Keratinocyte (primary cell): ENCODE results near the gene SMTNL2. TPM values are rescaled to one million over a fixed set of nuclear protein-coding genes. Genes with fewer than 3 reads are reported as not detected.
A peak's percentile ranks its signal among the peaks of the same experiment; 100 is the strongest.

Experiments used
- DNase-seq: peaks from one replicate; pipeline ENCODE4 v3.0.0-alpha.2; 2011; ENCODE audit warnings: low read depth, missing footprints, low spot score
- FAIRE-seq: peaks from 2 replicates; lab custom pipeline; 2011; peaks lifted over from hg19 to GRCh38; lab: Jason Lieb, UNC
- H2AFZ ChIP-seq: 2 replicates; pipeline ENCODE4 v1.6.0; 2012; ENCODE audit warnings: low read length, control low read depth, inconsistent platforms; ENCODE audit not compliant: control insufficient read depth
- H3K27ac ChIP-seq: 2 replicates; pipeline ENCODE4 v1.5.1; 2011; ENCODE audit warnings: low read length; ENCODE audit not compliant: control insufficient read depth, insufficient read depth
- H3K27me3 ChIP-seq: 3 replicates; pipeline ENCODE4 v1.6.0; 2011; ENCODE audit warnings: low read length; ENCODE audit not compliant: control insufficient read depth, insufficient read depth; ENCODE audit errors: extremely low read depth
- H3K36me3 ChIP-seq, 2 experiments: 2 replicates in 1 of 2; 3 replicates in 1 of 2; pipeline ENCODE4 v1.5.1; 2011; ENCODE audit warnings: low read length in 2 of 2, mild to moderate bottlenecking in 1 of 2; ENCODE audit not compliant: control insufficient read depth in 2 of 2, insufficient read depth in 2 of 2; ENCODE audit errors: extremely low read depth in 1 of 2
- H3K4me1 ChIP-seq: 3 replicates; pipeline ENCODE4 v1.5.1; 2011; ENCODE audit warnings: low read length; ENCODE audit not compliant: control insufficient read depth, insufficient read depth; ENCODE audit errors: extremely low read depth
- H3K4me2 ChIP-seq: 3 replicates; pipeline ENCODE4 v1.6.0; 2011; ENCODE audit warnings: low read depth, low read length; ENCODE audit not compliant: control insufficient read depth, insufficient read depth; ENCODE audit errors: extremely low read depth
- H3K4me3 ChIP-seq, 3 experiments: fragments of 200-600 bp in 1 of 3; sonication (generic) in 1 of 3; 2 replicates in 2 of 3; 3 replicates in 1 of 3; pipeline ENCODE4 v1.5.1; 2011 to 2016; ENCODE audit warnings: low read length in 3 of 3, mild to moderate bottlenecking in 3 of 3, control low read depth in 2 of 3, inconsistent platforms in 1 of 3, low read depth in 1 of 3, mixed read lengths in 1 of 3, mixed run types in 1 of 3, moderate library complexity in 1 of 3; ENCODE audit not compliant: control insufficient read depth in 2 of 3, insufficient read depth in 2 of 3; ENCODE audit errors: extremely low read depth in 1 of 3
- H3K79me2 ChIP-seq: 2 replicates; pipeline ENCODE4 v1.6.0; 2012; ENCODE audit warnings: low read length; ENCODE audit not compliant: control insufficient read depth, insufficient read depth
- H3K9ac ChIP-seq: 3 replicates; pipeline ENCODE4 v1.6.0; 2011; ENCODE audit warnings: low read length; ENCODE audit not compliant: control insufficient read depth, insufficient read depth; ENCODE audit errors: extremely low read depth
- H3K9me1 ChIP-seq: 3 replicates; pipeline ENCODE4 v1.6.0; 2011; ENCODE audit warnings: low read length; ENCODE audit not compliant: control insufficient read depth, insufficient read depth; ENCODE audit errors: extremely low read depth
- H3K9me3 ChIP-seq: 2 replicates; pipeline ENCODE4 v1.5.1; 2012; ENCODE audit warnings: low read depth, low read length; ENCODE audit not compliant: control insufficient read depth
- H4K20me1 ChIP-seq: 3 replicates; pipeline ENCODE4 v1.6.0; 2011; ENCODE audit warnings: low read length; ENCODE audit not compliant: control insufficient read depth, insufficient read depth; ENCODE audit errors: extremely low read depth
- EZH2 ChIP-seq: IDR thresholded peaks from one replicate; pipeline ENCODE4 v1.6.1; 2012; ENCODE audit warnings: inconsistent platforms, mild to moderate bottlenecking, low read length, moderate library complexity
- dilution Hi-C: fragments of 300-500 bp; cut with MboI; formaldehyde crosslinking; loops from one replicate; pipeline ENCODE4 v1.7.0; 2020; ENCODE audit warnings: low sequenced_read_pairs; ENCODE audit not compliant: extremely low pct_ligation_motif_present
- polyA plus RNA-seq, 5 experiments: library from polyadenylated mRNA; depleted of rRNA in 3 of 5; stranded (reverse) in 3 of 5; stranded (forward) in 1 of 5; unstranded in 1 of 5; fragments of >200 nt; gene quantifications; 1 replicate in 1 of 5; 2 replicates in 3 of 5; 3 replicates in 1 of 5; pipeline versions ENCODE4 v1.2.1 to v1.2.3, GENCODE V29; 2011 to 2012; ENCODE audit warnings: missing spikeins in 2 of 5, low read depth in 1 of 5, low replicate concordance in 1 of 5
- TF ChIP-seq, protein P1 (sequence below), 3 experiments: IDR thresholded peaks in 1 of 3; conservative IDR thresholded peaks in 1 of 3; optimal IDR thresholded peaks in 1 of 3; 2 replicates in 2 of 3; 3 replicates in 1 of 3; pipeline versions ENCODE3 to v1.5.1; 2011; ENCODE audit warnings: low read length in 3 of 3, mild to moderate bottlenecking in 3 of 3, moderate library complexity in 2 of 3, control low read depth in 1 of 3, inconsistent platforms in 1 of 3; ENCODE audit not compliant: insufficient read depth in 2 of 3; ENCODE audit errors: extremely low read depth in 1 of 3

Gene SMTNL2
- polyA plus RNA-seq, 1 donor (not counting 4 experiments of a cell fraction or from before 2014, with no cell fraction given): not detected

DNA sequence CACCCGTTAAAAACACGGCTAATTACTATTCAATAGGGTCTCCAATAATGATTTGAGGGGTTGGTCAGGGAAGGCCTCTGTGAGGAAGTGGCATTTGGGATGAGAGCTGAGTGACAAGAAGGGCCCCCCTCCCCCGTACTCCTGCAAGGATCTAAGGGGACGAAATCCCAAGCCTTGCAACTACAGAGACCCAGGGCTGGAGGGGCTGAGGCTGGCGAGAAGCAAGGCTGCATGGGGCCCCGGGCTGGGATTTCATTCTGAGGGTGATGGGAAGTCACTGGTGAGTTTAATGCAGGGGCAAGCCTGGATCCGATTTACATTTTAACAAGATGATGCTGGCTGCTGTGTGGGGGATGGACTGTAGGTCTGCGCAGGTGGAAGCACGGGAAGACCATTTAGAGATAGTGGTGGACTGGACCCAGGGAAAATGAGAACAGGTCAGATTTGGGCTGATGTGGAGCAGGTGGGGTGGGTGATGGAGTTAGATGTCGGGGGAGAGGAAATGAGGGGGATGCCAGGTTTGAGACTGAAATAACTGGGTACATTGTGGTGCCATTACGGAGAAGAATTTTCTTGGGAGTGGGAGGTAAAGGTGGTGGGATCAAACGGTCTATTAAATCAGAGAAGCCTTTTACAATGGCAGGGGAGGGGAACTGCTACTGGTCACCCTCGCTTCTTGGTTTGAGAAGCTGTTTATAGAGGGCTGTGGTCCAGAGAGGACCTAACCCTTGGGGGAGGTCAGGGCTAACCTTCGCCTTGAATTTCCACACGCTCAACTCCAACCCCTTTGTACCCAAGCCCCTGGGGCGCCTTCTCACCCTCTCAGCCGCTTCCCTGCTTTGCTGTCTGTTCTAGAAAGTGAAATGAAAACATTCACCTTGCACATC, 28.2 kb upstream of the SMTNL2 start:
- Histone ChIP-seq H3K9ac (peak overlapping the region; percentile 90), H2AFZ (peak overlapping the region; percentile 72), H3K27me3 (no peaks in the 10 kb centered on the region), H3K9me3 (no peaks in the 10 kb centered on the region), H3K4me2 (peak overlapping the region; percentile 73), H3K4me1 (peaks cover 18% of the 10 kb centered on the region), H4K20me1 (no peaks in the 10 kb centered on the region), H3K36me3 (peaks cover 14 to 25% of the 10 kb centered on the region in 2 experiments), H3K9me1 (no peaks in the 10 kb centered on the region), H3K27ac (no peak overlapping the region), H3K4me3 (peak overlapping the region; percentile 90 to 96 (median 94)), H3K79me2 (peaks cover 30% of the 10 kb centered on the region)
- TF ChIP-seq, protein P1, sequence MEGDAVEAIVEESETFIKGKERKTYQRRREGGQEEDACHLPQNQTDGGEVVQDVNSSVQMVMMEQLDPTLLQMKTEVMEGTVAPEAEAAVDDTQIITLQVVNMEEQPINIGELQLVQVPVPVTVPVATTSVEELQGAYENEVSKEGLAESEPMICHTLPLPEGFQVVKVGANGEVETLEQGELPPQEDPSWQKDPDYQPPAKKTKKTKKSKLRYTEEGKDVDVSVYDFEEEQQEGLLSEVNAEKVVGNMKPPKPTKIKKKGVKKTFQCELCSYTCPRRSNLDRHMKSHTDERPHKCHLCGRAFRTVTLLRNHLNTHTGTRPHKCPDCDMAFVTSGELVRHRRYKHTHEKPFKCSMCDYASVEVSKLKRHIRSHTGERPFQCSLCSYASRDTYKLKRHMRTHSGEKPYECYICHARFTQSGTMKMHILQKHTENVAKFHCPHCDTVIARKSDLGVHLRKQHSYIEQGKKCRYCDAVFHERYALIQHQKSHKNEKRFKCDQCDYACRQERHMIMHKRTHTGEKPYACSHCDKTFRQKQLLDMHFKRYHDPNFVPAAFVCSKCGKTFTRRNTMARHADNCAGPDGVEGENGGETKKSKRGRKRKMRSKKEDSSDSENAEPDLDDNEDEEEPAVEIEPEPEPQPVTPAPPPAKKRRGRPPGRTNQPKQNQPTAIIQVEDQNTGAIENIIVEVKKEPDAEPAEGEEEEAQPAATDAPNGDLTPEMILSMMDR (optimal IDR thresholded peaks at IDR 0.05 in 1 of 3, IDR thresholded peaks at IDR 0.05 in 1 of 3, conservative IDR thresholded peaks at IDR 0.05 in 1 of 3; ENCODE audit: extremely low read depth in 1 of 3, insufficient read depth in 2 of 3, low read length in 3 of 3): no peak
- no peak for TF ChIP-seq EZH2
- DNase-seq (no peak), FAIRE-seq (no peak)
- dilution Hi-C loops: no loop called here

DNA sequence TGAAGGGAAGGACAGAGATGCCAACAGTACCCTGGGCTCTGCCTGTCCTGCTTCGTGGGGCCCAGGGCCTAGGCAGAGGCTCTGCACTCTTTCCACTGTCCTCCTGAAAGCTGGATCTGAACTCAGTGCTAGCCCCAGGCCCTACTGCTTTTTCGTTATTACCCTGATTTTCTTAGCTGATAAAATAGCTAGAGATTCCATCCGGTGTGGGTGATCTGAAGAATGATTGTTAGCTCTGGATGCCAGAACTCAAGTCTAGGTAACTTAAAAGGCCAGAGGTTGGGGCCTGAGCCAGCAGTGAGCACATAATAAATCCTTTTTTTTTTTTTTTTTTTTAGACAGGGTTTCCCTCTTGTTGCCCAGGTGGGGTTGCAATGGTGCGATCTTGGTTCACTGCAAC, 27.3 kb upstream of the SMTNL2 start:
- H3K4me1 ChIP-seq: peaks cover 18% of the 10 kb centered on the region

More for the DNA sequence above, 27.3 kb upstream of the SMTNL2 start:
- no peak overlapping the region for H3K9ac ChIP-seq
- H3K9me3 ChIP-seq: no peaks in the 10 kb centered on the region
- TF ChIP-seq EZH2: no peak
- TF ChIP-seq, protein P1 (optimal IDR thresholded peaks at IDR 0.05 in 1 of 3, IDR thresholded peaks at IDR 0.05 in 1 of 3, conservative IDR thresholded peaks at IDR 0.05 in 1 of 3; ENCODE audit: extremely low read depth in 1 of 3, insufficient read depth in 2 of 3, low read length in 3 of 3): no peak
- dilution Hi-C loops: no loop called here
- no peak overlapping the region for H2AFZ ChIP-seq
- no peak overlapping the region for H3K4me3 ChIP-seq
- no peaks in the 10 kb centered on the region for H4K20me1 ChIP-seq
- no peaks in the 10 kb centered on the region for H3K9me1 ChIP-seq
- FAIRE-seq (no peak), DNase-seq (no peak)
- H3K79me2 ChIP-seq: peaks cover 27% of the 10 kb centered on the region
- H3K27ac ChIP-seq: no peak overlapping the region
- no peaks in the 10 kb centered on the region for H3K27me3 ChIP-seq
- H3K4me2 ChIP-seq: no peak overlapping the region
- H3K36me3 ChIP-seq: peaks cover 9 to 20% of the 10 kb centered on the region in 2 experiments
